ENCODE measurements around the gene PACSIN1. TPM values are rescaled to one million over a fixed set of nuclear protein-coding genes. Genes with fewer than 3 reads are reported as not detected.

PACSIN1 gene
- total RNA-seq, 4 donors from 2014 or later = 1.2 TPM; not detected in 2

DNA sequence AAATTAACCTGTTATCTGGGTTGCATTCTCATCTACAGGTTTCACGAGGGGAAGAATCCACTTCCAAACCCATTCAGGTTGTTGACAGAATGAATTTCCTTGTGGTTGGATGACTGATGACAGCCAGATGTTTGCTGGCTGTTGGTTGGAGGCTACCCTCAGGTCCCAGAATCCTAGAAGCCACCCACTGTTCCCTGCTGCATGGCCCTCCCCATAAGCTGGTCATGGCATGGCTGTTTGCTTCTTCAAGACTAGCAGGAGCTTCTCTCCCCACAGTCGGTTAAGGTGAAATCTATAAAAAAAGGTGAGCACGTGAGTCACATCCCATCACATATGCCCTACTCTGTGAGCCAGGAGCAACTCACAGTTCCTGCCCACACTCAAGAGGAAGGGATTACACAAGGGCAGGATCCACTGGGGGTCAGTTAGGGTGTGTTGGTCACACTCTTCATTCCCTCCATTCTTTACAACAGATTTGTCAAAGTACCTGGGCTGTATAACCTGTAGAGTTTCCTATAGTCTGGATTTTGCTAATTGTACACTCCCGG, 20.5 kb upstream of the PACSIN1 start:
- TF ChIP-seq EP300 (IDR thresholded peaks at IDR 0.05) (no peak), POLR2AphosphoS5 (IDR thresholded peaks at IDR 0.05) (no peak), POLR2A (IDR thresholded peaks at IDR 0.05) (no peak)
- TF ChIP-seq, protein P1, sequence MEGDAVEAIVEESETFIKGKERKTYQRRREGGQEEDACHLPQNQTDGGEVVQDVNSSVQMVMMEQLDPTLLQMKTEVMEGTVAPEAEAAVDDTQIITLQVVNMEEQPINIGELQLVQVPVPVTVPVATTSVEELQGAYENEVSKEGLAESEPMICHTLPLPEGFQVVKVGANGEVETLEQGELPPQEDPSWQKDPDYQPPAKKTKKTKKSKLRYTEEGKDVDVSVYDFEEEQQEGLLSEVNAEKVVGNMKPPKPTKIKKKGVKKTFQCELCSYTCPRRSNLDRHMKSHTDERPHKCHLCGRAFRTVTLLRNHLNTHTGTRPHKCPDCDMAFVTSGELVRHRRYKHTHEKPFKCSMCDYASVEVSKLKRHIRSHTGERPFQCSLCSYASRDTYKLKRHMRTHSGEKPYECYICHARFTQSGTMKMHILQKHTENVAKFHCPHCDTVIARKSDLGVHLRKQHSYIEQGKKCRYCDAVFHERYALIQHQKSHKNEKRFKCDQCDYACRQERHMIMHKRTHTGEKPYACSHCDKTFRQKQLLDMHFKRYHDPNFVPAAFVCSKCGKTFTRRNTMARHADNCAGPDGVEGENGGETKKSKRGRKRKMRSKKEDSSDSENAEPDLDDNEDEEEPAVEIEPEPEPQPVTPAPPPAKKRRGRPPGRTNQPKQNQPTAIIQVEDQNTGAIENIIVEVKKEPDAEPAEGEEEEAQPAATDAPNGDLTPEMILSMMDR (IDR thresholded peaks at IDR 0.05) = no peak
- H3K9me3 ChIP-seq = no peaks in the 10 kb centered on the region
- WGBS, 2 donors (ENCODE audit: low coverage in 1 of 2) = 80 to 100% methylated on average over 1 to 3 of the region's 4 CpGs
- H3K27me3 ChIP-seq = peaks cover 15% of the 10 kb centered on the region
- ATAC-seq = no peak
- H3K36me3 ChIP-seq = no peaks in the 10 kb centered on the region
- no peaks in the 10 kb centered on the region for H3K4me1 ChIP-seq
- no peak overlapping the region for H3K4me3 ChIP-seq
- no peak overlapping the region for H3K27ac ChIP-seq

DNA sequence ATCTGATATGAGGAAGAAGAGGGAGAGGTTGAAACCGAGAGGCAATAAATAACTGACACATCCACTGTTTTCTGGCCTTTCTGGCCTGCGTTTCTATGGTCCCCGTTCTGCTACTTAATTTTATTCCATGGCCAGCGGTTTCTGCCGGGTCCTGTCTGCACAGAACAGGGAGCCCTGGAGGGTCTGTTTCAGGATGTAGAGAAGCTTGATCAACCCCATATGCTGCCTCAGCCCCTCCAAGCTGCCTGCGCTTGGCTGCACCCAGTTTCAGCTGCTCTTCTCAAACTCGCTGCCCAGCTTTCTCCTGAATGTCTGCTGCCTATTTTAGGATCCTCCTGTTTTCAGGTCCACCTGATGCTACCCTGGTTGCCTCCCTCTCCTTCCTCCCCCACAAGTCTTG, 18.5 kb upstream of the PACSIN1 start:
- 56 to 67% methylated on average over 7 of the region's 7 CpGs for WGBS, 2 donors (ENCODE audit: low coverage in 1 of 2)
- no peaks in the 10 kb centered on the region for H3K4me1 ChIP-seq
- TF ChIP-seq, protein P1 (IDR thresholded peaks at IDR 0.05) = no peak
- TF ChIP-seq POLR2A (IDR thresholded peaks at IDR 0.05) (no peak), POLR2AphosphoS5 (IDR thresholded peaks at IDR 0.05) (no peak), EP300 (IDR thresholded peaks at IDR 0.05) (no peak)
- peaks cover 0 to 11% (median 0%) of the 10 kb centered on the region in 3 donors for H3K9me3 ChIP-seq
- H3K27me3 ChIP-seq = peaks cover 15% of the 10 kb centered on the region
- H3K36me3 ChIP-seq = no peaks in the 10 kb centered on the region
- ATAC-seq = no peak
- H3K27ac ChIP-seq = no peak overlapping the region
- H3K4me3 ChIP-seq = no peak overlapping the region

DNA sequence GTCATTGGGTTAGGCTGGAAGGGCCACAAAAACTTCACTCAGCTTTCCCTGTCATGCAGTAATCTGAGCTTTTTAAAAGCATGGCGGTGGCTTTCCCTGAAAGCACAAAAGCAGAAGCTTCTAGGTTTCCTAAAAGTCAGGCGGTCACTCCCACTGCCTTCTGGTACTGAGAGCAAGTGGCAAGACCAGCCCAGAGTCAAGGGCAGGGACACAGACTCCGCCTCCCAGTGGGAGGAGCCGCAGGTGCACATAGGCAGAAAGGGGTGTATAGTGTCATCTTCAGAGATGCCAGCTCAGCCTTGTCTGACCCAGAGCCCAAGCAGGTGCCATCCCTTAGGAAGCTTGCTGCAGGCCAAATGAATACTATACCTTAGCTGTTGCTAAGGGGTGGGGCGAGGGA, 18.0 kb upstream of the PACSIN1 start:
- WGBS, 2 donors (ENCODE audit: low coverage in 1 of 2) = 86% methylated on average over 1 of the region's 5 CpGs; no CpG with 5 or more reads in 1 of the 2 donors
- ATAC-seq = no peak
- Histone ChIP-seq H3K9me3 (peaks cover 0 to 11% (median 0%) of the 10 kb centered on the region in 3 donors), H3K4me3 (no peak overlapping the region), H3K4me1 (no peaks in the 10 kb centered on the region), H3K36me3 (no peaks in the 10 kb centered on the region), H3K27me3 (peaks cover 15% of the 10 kb centered on the region), H3K27ac (no peak overlapping the region)
- TF ChIP-seq POLR2AphosphoS5 (IDR thresholded peaks at IDR 0.05) = no peak
- TF ChIP-seq, protein P1 (IDR thresholded peaks at IDR 0.05) = no peak
- TF ChIP-seq EP300 (IDR thresholded peaks at IDR 0.05) = no peak
- TF ChIP-seq POLR2A (IDR thresholded peaks at IDR 0.05) = no peak

DNA sequence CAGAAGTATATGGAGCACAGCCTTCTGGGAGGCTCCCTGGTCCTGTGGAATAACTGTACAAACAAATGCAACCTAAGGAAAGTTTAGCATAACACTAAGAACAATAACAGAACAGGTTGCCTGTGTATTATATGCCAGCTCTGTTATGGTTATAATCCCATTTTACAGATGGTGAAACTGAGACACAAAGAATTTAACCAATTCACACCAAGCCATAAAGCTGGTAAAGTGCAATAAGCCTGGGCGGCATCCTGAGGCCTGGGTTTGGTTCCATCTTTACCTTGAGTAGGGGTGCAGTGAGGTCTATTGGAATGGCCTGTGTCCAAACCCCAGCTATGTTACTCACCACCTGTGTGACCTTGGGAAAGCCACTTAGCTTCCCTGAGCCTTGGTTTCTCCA, 14.7 kb upstream of the PACSIN1 start:
- Histone ChIP-seq H3K27me3 (peaks cover 15% of the 10 kb centered on the region), H3K4me1 (no peaks in the 10 kb centered on the region), H3K27ac (no peak overlapping the region), H3K4me3 (no peak overlapping the region), H3K36me3 (no peaks in the 10 kb centered on the region), H3K9me3 (peaks cover 0 to 11% (median 0%) of the 10 kb centered on the region in 3 donors)
- TF ChIP-seq, protein P1 (IDR thresholded peaks at IDR 0.05) = no peak
- no peak for TF ChIP-seq POLR2A (IDR thresholded peaks at IDR 0.05)
- TF ChIP-seq POLR2AphosphoS5 (IDR thresholded peaks at IDR 0.05) = no peak
- no peak for TF ChIP-seq EP300 (IDR thresholded peaks at IDR 0.05)
- no peak for ATAC-seq
- 92 to 100% methylated on average over 1 of the region's 1 CpG for WGBS, 2 donors (ENCODE audit: low coverage in 1 of 2)

DNA sequence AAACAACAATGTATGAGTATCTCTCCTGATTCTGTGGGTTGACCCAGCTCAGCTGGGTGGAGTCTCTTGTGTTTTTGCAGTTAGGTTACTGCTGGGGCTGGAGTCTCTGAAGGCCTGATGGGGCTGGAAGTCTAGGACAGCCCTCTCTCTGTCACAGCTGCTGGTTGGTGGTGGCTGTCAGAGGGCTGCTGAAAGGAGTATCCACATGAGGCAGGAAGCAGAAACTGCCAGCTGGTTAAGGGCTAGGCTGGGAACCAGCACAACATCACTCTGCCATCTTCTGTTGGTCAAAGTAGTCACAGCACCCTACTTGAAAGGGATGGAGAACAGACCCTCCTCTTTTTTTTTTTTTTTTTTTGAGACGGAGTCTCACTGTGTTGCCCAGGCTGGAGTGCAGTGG, 10.0 kb upstream of the PACSIN1 start:
- H3K27me3 ChIP-seq = no peaks in the 10 kb centered on the region
- H3K4me1 ChIP-seq = no peaks in the 10 kb centered on the region
- no peak overlapping the region for H3K27ac ChIP-seq
- H3K4me3 ChIP-seq = no peak overlapping the region
- TF ChIP-seq POLR2AphosphoS5 (IDR thresholded peaks at IDR 0.05) (no peak), EP300 (IDR thresholded peaks at IDR 0.05) (no peak), POLR2A (IDR thresholded peaks at IDR 0.05) (no peak)
- TF ChIP-seq, protein P1 (IDR thresholded peaks at IDR 0.05) = no peak
- WGBS, 2 donors (ENCODE audit: low coverage in 1 of 2) = no CpG with 5 or more reads among the region's 1 CpG
- no peak for ATAC-seq
- H3K9me3 ChIP-seq = peaks cover 0 to 9% (median 0%) of the 10 kb centered on the region in 3 donors
- no peaks in the 10 kb centered on the region for H3K36me3 ChIP-seq
